ENCODE measurements around the gene PDE6A.

The PDE6A gene

GRCh38 chr5:149956685-149957084 is 12.1 kb upstream of the PDE6A start:
- H3K4me3 ChIP-seq (ENCODE audit: low read depth, low read length), result no peak overlapping the region
- no peak for DNase-seq (ENCODE audit: low read depth)
- TF ChIP-seq MYC (IDR thresholded peaks at IDR 0.05; ENCODE audit: low read depth, low read length), result no peak
- TF ChIP-seq CTCF (IDR thresholded peaks at IDR 0.05; ENCODE audit: low read depth, low read length), result no peak
- TF ChIP-seq MAX (IDR thresholded peaks at IDR 0.05; ENCODE audit: low read depth, low read length), result no peak
- TF ChIP-seq POLR2A (IDR thresholded peaks at IDR 0.05; ENCODE audit: extremely low read depth, insufficient read length), result no peak

GRCh38 chr5:149954798-149955197 is 10.2 kb upstream of the PDE6A start:
- no peak overlapping the region for H3K4me3 ChIP-seq (ENCODE audit: low read depth, low read length)
- DNase-seq (ENCODE audit: low read depth), result no peak
- TF ChIP-seq MYC (IDR thresholded peaks at IDR 0.05; ENCODE audit: low read depth, low read length) (no peak), CTCF (IDR thresholded peaks at IDR 0.05; ENCODE audit: low read depth, low read length) (no peak), MAX (IDR thresholded peaks at IDR 0.05; ENCODE audit: low read depth, low read length) (no peak), POLR2A (IDR thresholded peaks at IDR 0.05; ENCODE audit: extremely low read depth, insufficient read length) (no peak)

GRCh38 chr5:149953436-149954121 is 9.0 kb upstream of the PDE6A start:
- TF ChIP-seq MYC (IDR thresholded peaks at IDR 0.05; ENCODE audit: low read depth, low read length) (no peak), CTCF (IDR thresholded peaks at IDR 0.05; ENCODE audit: low read depth, low read length) (no peak), MAX (IDR thresholded peaks at IDR 0.05; ENCODE audit: low read depth, low read length) (no peak), POLR2A (IDR thresholded peaks at IDR 0.05; ENCODE audit: extremely low read depth, insufficient read length) (no peak)
- no peak for DNase-seq (ENCODE audit: low read depth)
- H3K4me3 ChIP-seq (ENCODE audit: low read depth, low read length), result no peak overlapping the region

GRCh38 chr5:149951138-149951749 is 6.7 kb upstream of the PDE6A start:
- peak; percentile 30 for DNase-seq (ENCODE audit: low read depth)
- H3K4me3 ChIP-seq (ENCODE audit: low read depth, low read length), result no peak overlapping the region
- TF ChIP-seq CTCF (IDR thresholded peaks at IDR 0.05; ENCODE audit: low read depth, low read length) (no peak), MYC (IDR thresholded peaks at IDR 0.05; ENCODE audit: low read depth, low read length) (no peak), MAX (IDR thresholded peaks at IDR 0.05; ENCODE audit: low read depth, low read length) (no peak), POLR2A (IDR thresholded peaks at IDR 0.05; ENCODE audit: extremely low read depth, insufficient read length) (no peak)

- no peak overlapping the region for H3K4me3 ChIP-seq (ENCODE audit: low read depth, low read length)
- TF ChIP-seq CTCF (IDR thresholded peaks at IDR 0.05; ENCODE audit: low read depth, low read length) (no peak), POLR2A (IDR thresholded peaks at IDR 0.05; ENCODE audit: extremely low read depth, insufficient read length) (no peak), MYC (IDR thresholded peaks at IDR 0.05; ENCODE audit: low read depth, low read length) (no peak), MAX (IDR thresholded peaks at IDR 0.05; ENCODE audit: low read depth, low read length) (no peak)
- DNase-seq (ENCODE audit: low read depth), result no peak
These were observed 4.4 kb upstream of the PDE6A start for GRCh38 chr5:149948993-149949392.

Measured in NB4 (cell line).